Islet of Langerhans (tissue), 1 donor: ENCODE data around the gene SRD5A1.

ENCODE experiments used
- FAIRE-seq: peaks from one replicate; lab custom pipeline; 2011; peaks lifted over from hg19 to GRCh38; lab: Jason Lieb, UNC

Gene SRD5A1

GRCh38 chr5:6604946-6605345, 28.3 kb upstream of the SRD5A1 start:
- no peak for FAIRE-seq

GRCh38 chr5:6606884-6607558, 26.2 kb upstream of the SRD5A1 start:
- no peak for FAIRE-seq

- no peak for FAIRE-seq
Measured at GRCh38 chr5:6607559-6607936, 25.7 kb upstream of the SRD5A1 start.

GRCh38 chr5:6608016-6608415, 25.2 kb upstream of the SRD5A1 start:
- no peak for FAIRE-seq

GRCh38 chr5:6611334-6612256, 21.6 kb upstream of the SRD5A1 start:
- no peak for FAIRE-seq

- no peak for FAIRE-seq
Measured at GRCh38 chr5:6615034-6615815, 18.0 kb upstream of the SRD5A1 start.

- no peak for FAIRE-seq
Measured at GRCh38 chr5:6616632-6617031, 16.6 kb upstream of the SRD5A1 start.

- no peak for FAIRE-seq
Measured at GRCh38 chr5:6623228-6623627, 10.0 kb upstream of the SRD5A1 start.

GRCh38 chr5:6623941-6624340, 9.3 kb upstream of the SRD5A1 start:
- no peak for FAIRE-seq

- no peak for FAIRE-seq
Measured at GRCh38 chr5:6626508-6626907, 6.7 kb upstream of the SRD5A1 start.

- no peak for FAIRE-seq
Measured at GRCh38 chr5:6631441-6631840, 1.8 kb upstream of the SRD5A1 start.

- FAIRE-seq = no peak
Measured at GRCh38 chr5:6632324-6632887, 834 bp upstream of the SRD5A1 start.

- no peak for FAIRE-seq
Measured at GRCh38 chr5:6633469-6634245, 417 bp downstream of the SRD5A1 start.

GRCh38 chr5:6634306-6634705, 1.1 kb downstream of the SRD5A1 start:
- no peak for FAIRE-seq

GRCh38 chr5:6634788-6635430, 1.7 kb downstream of the SRD5A1 start:
- no peak for FAIRE-seq

- no peak for FAIRE-seq
Measured at GRCh38 chr5:6636293-6636692, 3.1 kb downstream of the SRD5A1 start.

- no peak for FAIRE-seq
Measured at GRCh38 chr5:6637022-6637421, 3.8 kb downstream of the SRD5A1 start.

- FAIRE-seq = no peak
Measured at GRCh38 chr5:6637590-6637989, 4.3 kb downstream of the SRD5A1 start.

- no peak for FAIRE-seq
Measured at GRCh38 chr5:6638236-6638635, 5.0 kb downstream of the SRD5A1 start.

GRCh38 chr5:6642655-6643054, 9.4 kb downstream of the SRD5A1 start:
- no peak for FAIRE-seq

- FAIRE-seq = no peak
Measured at GRCh38 chr5:6644794-6645241, 11.6 kb downstream of the SRD5A1 start.
